ENCODE data around the gene CCDC70. TPM values are rescaled to one million over a fixed set of nuclear protein-coding genes. Genes with fewer than 3 reads are reported as not detected.
"Not testable (repeated sequence)": the region's sequence is repeated elsewhere in the genome, so short reads cannot be mapped to it uniquely, and the experiment has no call there.

CCDC70 gene
- not detected for polyA plus RNA-seq (ENCODE audit: insufficient read length in 4 of 4)

GRCh38 chr13:51861723-51862300 is at the start of gene CCDC70:
TSS of gene CCDC70 (plus strand) at chr13:51861969. CDS start at chr13:51865412, 3,443 bp downstream.
- no peak for DNase-seq (ENCODE audit: low read depth in 4 of 4, low spot score in 2 of 4)

- no peak for DNase-seq (ENCODE audit: low read depth in 4 of 4, low spot score in 2 of 4)
These were observed 47.7 kb upstream of the CCDC70 start for GRCh38 chr13:51814071-51814470.

GRCh38 chr13:51814825-51815650 is 46.7 kb upstream of the CCDC70 start:
- peak in 1 of 4 donors; percentile 54 for DNase-seq (ENCODE audit: low read depth in 4 of 4, low spot score in 2 of 4)

- DNase-seq (ENCODE audit: low read depth in 4 of 4, low spot score in 2 of 4) = no peak
These were observed 45.9 kb upstream of the CCDC70 start for GRCh38 chr13:51815848-51816247.

- DNase-seq (ENCODE audit: low read depth in 4 of 4, low spot score in 2 of 4) = no peak
These were observed 45.0 kb upstream of the CCDC70 start for GRCh38 chr13:51816604-51817249.

GRCh38 chr13:51817717-51818116 is 44.1 kb upstream of the CCDC70 start:
- no peak for DNase-seq (ENCODE audit: low read depth in 4 of 4, low spot score in 2 of 4)

GRCh38 chr13:51818276-51818675 is 43.5 kb upstream of the CCDC70 start:
- no peak for DNase-seq (ENCODE audit: low read depth in 4 of 4, low spot score in 2 of 4)

- no peak for DNase-seq (ENCODE audit: low read depth in 4 of 4, low spot score in 2 of 4)
These were observed 42.8 kb upstream of the CCDC70 start for GRCh38 chr13:51818781-51819511.

- no peak for DNase-seq (ENCODE audit: low read depth in 4 of 4, low spot score in 2 of 4)
These were observed 42.2 kb upstream of the CCDC70 start for GRCh38 chr13:51819544-51819943.

- no peak for DNase-seq (ENCODE audit: low read depth in 4 of 4, low spot score in 2 of 4)
These were observed 41.7 kb upstream of the CCDC70 start for GRCh38 chr13:51820016-51820597.

- DNase-seq (ENCODE audit: low read depth in 4 of 4, low spot score in 2 of 4) = no peak
These were observed 40.2 kb upstream of the CCDC70 start for GRCh38 chr13:51821606-51822005.

GRCh38 chr13:51822106-51822815 is 39.5 kb upstream of the CCDC70 start:
- no peak for DNase-seq (ENCODE audit: low read depth in 4 of 4, low spot score in 2 of 4)

GRCh38 chr13:51823359-51823758 is 38.4 kb upstream of the CCDC70 start:
- DNase-seq (ENCODE audit: low read depth in 4 of 4, low spot score in 2 of 4) = no peak

GRCh38 chr13:51823863-51824262 is 37.9 kb upstream of the CCDC70 start:
- DNase-seq (ENCODE audit: low read depth in 4 of 4, low spot score in 2 of 4) = no peak

- not testable (repeated sequence) for DNase-seq (ENCODE audit: low read depth in 4 of 4, low spot score in 2 of 4)
These were observed 37.1 kb upstream of the CCDC70 start for GRCh38 chr13:51824712-51825111.

GRCh38 chr13:51825165-51825592 is 36.6 kb upstream of the CCDC70 start:
- no peak for DNase-seq (ENCODE audit: low read depth in 4 of 4, low spot score in 2 of 4)

- DNase-seq (ENCODE audit: low read depth in 4 of 4, low spot score in 2 of 4) = no peak
These were observed 36.0 kb upstream of the CCDC70 start for GRCh38 chr13:51825681-51826254.

- no peak for DNase-seq (ENCODE audit: low read depth in 4 of 4, low spot score in 2 of 4)
These were observed 35.2 kb upstream of the CCDC70 start for GRCh38 chr13:51826606-51827005.

- no peak for DNase-seq (ENCODE audit: low read depth in 4 of 4, low spot score in 2 of 4)
These were observed 34.5 kb upstream of the CCDC70 start for GRCh38 chr13:51827254-51827653.
